ENCODE results near the gene NOTCH4.

DNA sequence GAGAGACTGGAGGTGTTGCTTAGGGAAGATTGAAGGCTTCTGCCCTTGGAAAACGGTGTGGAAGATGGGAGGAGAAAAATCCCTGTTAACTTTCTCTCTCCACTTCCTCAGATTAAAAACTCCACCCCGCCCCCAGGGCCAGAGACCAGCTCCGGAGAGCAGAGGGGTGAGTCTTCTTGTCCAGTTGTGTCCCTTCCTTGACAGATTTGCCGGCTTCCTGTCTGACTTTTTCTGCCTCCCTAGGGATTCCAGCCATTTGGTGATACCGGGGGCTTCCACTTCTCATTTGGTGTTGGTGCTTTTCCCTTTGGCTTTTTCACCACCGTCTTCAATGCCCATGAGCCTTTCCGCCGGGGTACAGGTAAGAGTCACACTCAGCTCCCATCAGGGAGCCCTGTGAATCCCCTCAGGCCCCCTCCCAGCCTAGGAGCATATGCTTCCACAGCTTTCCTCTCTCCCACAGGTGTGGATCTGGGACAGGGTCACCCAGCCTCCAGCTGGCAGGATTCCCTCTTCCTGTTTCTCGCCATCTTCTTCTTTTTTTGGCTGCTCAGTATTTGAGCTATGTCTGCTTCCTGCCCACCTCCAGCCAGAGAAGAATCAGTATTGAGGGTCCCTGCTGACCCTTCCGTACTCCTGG, 44.0 kb downstream of the NOTCH4 start:
- TF ChIP-seq, protein P1, sequence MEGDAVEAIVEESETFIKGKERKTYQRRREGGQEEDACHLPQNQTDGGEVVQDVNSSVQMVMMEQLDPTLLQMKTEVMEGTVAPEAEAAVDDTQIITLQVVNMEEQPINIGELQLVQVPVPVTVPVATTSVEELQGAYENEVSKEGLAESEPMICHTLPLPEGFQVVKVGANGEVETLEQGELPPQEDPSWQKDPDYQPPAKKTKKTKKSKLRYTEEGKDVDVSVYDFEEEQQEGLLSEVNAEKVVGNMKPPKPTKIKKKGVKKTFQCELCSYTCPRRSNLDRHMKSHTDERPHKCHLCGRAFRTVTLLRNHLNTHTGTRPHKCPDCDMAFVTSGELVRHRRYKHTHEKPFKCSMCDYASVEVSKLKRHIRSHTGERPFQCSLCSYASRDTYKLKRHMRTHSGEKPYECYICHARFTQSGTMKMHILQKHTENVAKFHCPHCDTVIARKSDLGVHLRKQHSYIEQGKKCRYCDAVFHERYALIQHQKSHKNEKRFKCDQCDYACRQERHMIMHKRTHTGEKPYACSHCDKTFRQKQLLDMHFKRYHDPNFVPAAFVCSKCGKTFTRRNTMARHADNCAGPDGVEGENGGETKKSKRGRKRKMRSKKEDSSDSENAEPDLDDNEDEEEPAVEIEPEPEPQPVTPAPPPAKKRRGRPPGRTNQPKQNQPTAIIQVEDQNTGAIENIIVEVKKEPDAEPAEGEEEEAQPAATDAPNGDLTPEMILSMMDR (conservative IDR thresholded peaks at IDR 0.05; ENCODE audit: low read depth, low read length) = no peak
- TF ChIP-seq RFX5 (IDR thresholded peaks at IDR 0.05; ENCODE audit: low read depth, low read length) (no peak), FOS (IDR thresholded peaks at IDR 0.05; ENCODE audit: low read depth, low read length) (no peak), CEBPB (IDR thresholded peaks at IDR 0.05; ENCODE audit: low read depth, low read length) (no peak)
